HepG2 (cell line): ENCODE data around the gene VPREB1. TPM values are rescaled to one million over a fixed set of nuclear protein-coding genes. Genes with fewer than 3 reads are reported as not detected.

Source experiments
- ATAC-seq: fragments of 200-7000 bp; cut with Tn5 transposase; 3 replicates; pipeline ENCODE4 v1.9.1; 2020; ENCODE audit warnings: mild to moderate bottlenecking, moderate library complexity
- BruUV-seq: library from RNA; stranded (reverse); fragments of 400-500 nt; replicated peaks from 2 replicates; lab custom pipeline; 2021; lab: Mats Ljungman, UMichigan
- CTCF ChIA-PET: fragments of 300-600 bp; formaldehyde crosslinking; extraction: SDS; loops from one replicate; lab custom pipeline; 2021; ENCODE audit warnings: low total read pairs, inconsistent platforms, low intra/inter-chr PET ratio; lab: Yijun Ruan, JAX
- POLR2A ChIA-PET: fragments of 350-600 bp; sonication (Branson Sonifier 250); formaldehyde crosslinking; loops from one replicate; lab custom pipeline; 2020; ENCODE audit warnings: antibody characterized with exemption, inconsistent platforms; lab: Yijun Ruan, JAX
- DNase-seq: peaks from one replicate; pipeline ENCODE4 v3.0.0-alpha.2; 2015; ENCODE audit warnings: low spot score
- FAIRE-seq: peaks from 3 replicates; lab custom pipeline; 2011; peaks lifted over from hg19 to GRCh38; lab: Jason Lieb, UNC
- H2AFZ ChIP-seq: one replicate; pipeline ENCODE4 v1.6.1; 2011; ENCODE audit warnings: low read length, inconsistent platforms
- H3K27ac ChIP-seq: fragments of 300-600 bp; 3 replicates; pipeline ENCODE4 v1.8.0; 2011; ENCODE audit warnings: mixed run types, mild to moderate bottlenecking, mixed read lengths, low read length, inconsistent platforms; ENCODE audit not compliant: insufficient read depth; ENCODE audit errors: extremely low read length
- H3K27me3 ChIP-seq, 2 experiments: fragments of 200-600 bp in 1 of 2; 2 replicates in 1 of 2; 3 replicates in 1 of 2; pipeline versions ENCODE4 v1.6.0 to v1.8.0; 2011; ENCODE audit warnings: low read length in 2 of 2, mild to moderate bottlenecking in 2 of 2, moderate library complexity in 2 of 2, inconsistent platforms in 1 of 2; ENCODE audit not compliant: insufficient read depth in 2 of 2, control insufficient read depth in 1 of 2
- H3K36me3 ChIP-seq, 2 experiments: fragments of 200-600 bp in 1 of 2; replicated peaks in 1 of 2; 2 replicates in 1 of 2; 3 replicates in 1 of 2; pipeline versions ENCODE4 v1.5.1 to v1.8.0; 2011; ENCODE audit warnings: low read length in 2 of 2, inconsistent platforms in 1 of 2; ENCODE audit not compliant: insufficient read depth in 2 of 2, control insufficient read depth in 1 of 2
- H3K4me1 ChIP-seq: 2 replicates; pipeline ENCODE4 v1.5.1; 2012; ENCODE audit warnings: low read length, inconsistent platforms; ENCODE audit not compliant: insufficient read depth
- H3K4me2 ChIP-seq: 2 replicates; pipeline ENCODE4 v1.6.0; 2011; ENCODE audit warnings: low read depth, low read length, inconsistent platforms
- H3K4me3 ChIP-seq, 3 experiments: fragments of 200-600 bp in 1 of 3; sonication (generic), shearing (Covaris generic) in 1 of 3; replicated peaks in 1 of 3; 2 replicates each; pipeline ENCODE4 v1.5.1; 2011 to 2016; ENCODE audit warnings: low read length in 3 of 3, inconsistent platforms in 2 of 3, low read depth in 2 of 3, mild to moderate bottlenecking in 2 of 3, control low read depth in 1 of 3, mixed read lengths in 1 of 3; ENCODE audit not compliant: insufficient read depth in 1 of 3
- H3K79me2 ChIP-seq: one replicate; pipeline ENCODE4 v1.6.1; 2011; ENCODE audit warnings: low read length, inconsistent platforms; ENCODE audit not compliant: insufficient read depth
- H3K9ac ChIP-seq: 2 replicates; pipeline ENCODE4 v1.6.0; 2011; ENCODE audit warnings: mild to moderate bottlenecking, low read depth, low read length, inconsistent platforms; ENCODE audit not compliant: insufficient read depth
- H3K9me3 ChIP-seq: 2 replicates; pipeline ENCODE4 v1.5.1; 2012; ENCODE audit warnings: mild to moderate bottlenecking, low read length
- H4K20me1 ChIP-seq: 2 replicates; pipeline ENCODE4 v1.6.0; 2011; ENCODE audit warnings: inconsistent platforms, mild to moderate bottlenecking, low read length, moderate library complexity; ENCODE audit not compliant: insufficient read depth
- CSRNP1 ChIP-seq: sonication (generic); formaldehyde crosslinking; IDR thresholded peaks from 2 replicates; pipeline ENCODE4 v1.8.1; 2023; ENCODE audit warnings: mild to moderate bottlenecking, missing genetic modification reagents
- MNT ChIP-seq: fragments of 450-650 bp; IDR thresholded peaks from 2 replicates; pipeline ENCODE4 v1.6.1; 2016
- SNAPC2 ChIP-seq: sonication (generic); formaldehyde crosslinking; IDR thresholded peaks from 2 replicates; pipeline ENCODE4 v1.8.1; 2022; ENCODE audit warnings: mild to moderate bottlenecking, missing genetic modification reagents
- SP1 ChIP-seq, 2 experiments: fragments of 450-650 bp in 1 of 2; sonication (generic) in 1 of 2; formaldehyde crosslinking in 1 of 2; IDR thresholded peaks; 2 replicates each; pipeline versions ENCODE4 v1.4.0 to v1.6.1; 2016 to 2020; ENCODE audit warnings: missing genetic modification reagents in 1 of 2
- THRA ChIP-seq: sonication (generic); formaldehyde crosslinking; IDR thresholded peaks from 2 replicates; pipeline ENCODE4 v1.4.0; 2020; ENCODE audit warnings: missing genetic modification reagents, borderline replicate concordance
- TRIM22 ChIP-seq: fragments of 450-650 bp; IDR thresholded peaks from 2 replicates; pipeline ENCODE4 v1.6.1; 2017
- ZBTB44 ChIP-seq: sonication (generic); formaldehyde crosslinking; IDR thresholded peaks from 2 replicates; pipeline ENCODE4 v1.4.0; 2020; ENCODE audit warnings: missing genetic modification reagents
- WGBS: methylation state at CpG from one replicate; pipeline ENCODE4 v1.1.6; 2017; ENCODE audit warnings: low lambda C conversion rate; 5-methylcytosine and 5-hydroxymethylcytosine counted together
- in situ Hi-C: cut with HindIII; loops from 2 replicates; pipeline ENCODE4 v1.10.0; 2017; ENCODE audit warnings: low pct_unique_long_range_greater_than_20kb; ENCODE audit not compliant: extremely low pct_ligation_motif_present
- intact Hi-C: fragments of 100-400 bp; cut with micrococcal nuclease; formaldehyde crosslinking; loops from one replicate; pipeline ENCODE4 v1.10.0; 2022; ENCODE audit not compliant: unreplicated experiment
- polyA plus RNA-seq, 8 experiments: library from polyadenylated mRNA; depleted of rRNA in 3 of 8; stranded (reverse) in 7 of 8; unstranded in 1 of 8; fragments of >200 nt; fragmentation: Illumina TruSeq in 4 of 8; extraction: Trizol in 4 of 8; gene quantifications; 2 replicates each; pipeline versions ENCODE4 v1.2.1 to v1.2.3, GENCODE V29; 2011 to 2016; ENCODE audit warnings: low read depth in 4 of 8, missing spikeins in 1 of 8, mixed read lengths in 1 of 8; ENCODE audit not compliant: insufficient read depth in 1 of 8
- total RNA-seq, 5 experiments: library from RNA; depleted of rRNA; stranded (reverse); fragments of >200 nt; fragmentation: Illumina TruSeq; extraction: Trizol; gene quantifications; 2 replicates each; pipeline ENCODE4 v1.2.3, GENCODE V29; 2016; ENCODE audit warnings: low read depth in 1 of 5
- TF ChIP-seq, protein P1 (sequence below): IDR thresholded peaks from 2 replicates; pipeline ENCODE4 v1.6.1; 2018; ENCODE audit warnings: missing genetic modification reagents, mild to moderate bottlenecking, missing compliant biosample characterization

VPREB1 gene
- total and polyA plus RNA-seq, 2 of the 13 experiments (the other 11 are each of a cell fraction or from before 2014, with no cell fraction given): not detected

DNA sequence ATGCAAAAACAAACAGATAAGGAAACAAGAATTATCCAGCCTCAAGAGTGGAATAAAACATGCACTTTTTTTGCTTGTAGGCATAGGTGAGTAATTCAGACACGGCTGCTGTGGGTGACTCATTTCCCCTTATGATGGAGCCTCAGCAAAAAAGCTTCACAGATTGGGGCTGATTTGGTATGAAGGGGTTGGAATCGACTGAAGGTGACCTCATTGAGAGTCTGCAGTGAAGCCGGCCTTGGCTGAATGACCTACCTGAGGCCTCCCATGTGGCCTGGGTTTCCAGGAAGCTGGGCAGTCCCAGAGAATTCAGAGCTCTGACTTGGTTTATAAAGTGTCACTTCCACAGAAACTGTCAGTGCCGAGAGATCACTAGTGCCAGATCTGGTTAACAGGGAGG lies 34.2 kb upstream of the VPREB1 start (continued):
- no peak for TF ChIP-seq CSRNP1 (CRISPR knock-in tag)
- TF ChIP-seq, protein P1, sequence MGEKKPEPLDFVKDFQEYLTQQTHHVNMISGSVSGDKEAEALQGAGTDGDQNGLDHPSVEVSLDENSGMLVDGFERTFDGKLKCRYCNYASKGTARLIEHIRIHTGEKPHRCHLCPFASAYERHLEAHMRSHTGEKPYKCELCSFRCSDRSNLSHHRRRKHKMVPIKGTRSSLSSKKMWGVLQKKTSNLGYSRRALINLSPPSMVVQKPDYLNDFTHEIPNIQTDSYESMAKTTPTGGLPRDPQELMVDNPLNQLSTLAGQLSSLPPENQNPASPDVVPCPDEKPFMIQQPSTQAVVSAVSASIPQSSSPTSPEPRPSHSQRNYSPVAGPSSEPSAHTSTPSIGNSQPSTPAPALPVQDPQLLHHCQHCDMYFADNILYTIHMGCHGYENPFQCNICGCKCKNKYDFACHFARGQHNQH (CRISPR knock-in tag): no peak
- no peak for TF ChIP-seq ZBTB44
- TF ChIP-seq, all 625 proteins: peak for 0

- Histone ChIP-seq H3K36me3 (no peaks in the 10 kb centered on the region), H3K27ac (no peak overlapping the region), H3K4me1 (peaks cover 13% of the 10 kb centered on the region), H3K4me2 (no peak overlapping the region), H3K4me3 (no peak overlapping the region), H2AFZ (no peak overlapping the region), H3K27me3 (peaks cover 0 to 10% of the 10 kb centered on the region in 2 experiments; a peak in 1 of 5 replicates), H3K9ac (no peak overlapping the region), H3K9me3 (no peaks in the 10 kb centered on the region), H4K20me1 (no peaks in the 10 kb centered on the region), H3K79me2 (no peaks in the 10 kb centered on the region)
- DNase-seq (no peak), FAIRE-seq (no peak), ATAC-seq (no peak)
- 39% methylated on average over 13 of the region's 13 CpGs for WGBS
- no TSS peak for BruUV-seq
- intact Hi-C loops: no loop called here
- CTCF ChIA-PET: no interaction called here
- TF ChIP-seq SNAPC2 (no peak), SP1 (IDR thresholded peaks at IDR 0.05) (no peak), SP1 (CRISPR knock-in tag; IDR thresholded peaks at IDR 0.05) (no peak), THRA (CRISPR knock-in tag) (no peak), TRIM22 (no peak), MNT (peak; percentile 91)
- POLR2A ChIA-PET: no interaction called here
- in situ Hi-C loops: loop anchor here (25.0 kb wide), 1 partner anchor 126 kb away; no protein-coding TSS in a partner anchor
Observed at GRCh38 chr22:22210889-22211833, 33.4 kb upstream of the VPREB1 start.
